SK-N-SH (cell line): ENCODE data around the gene CNGA1.
"Not testable (repeated sequence)": the region's sequence is repeated elsewhere in the genome, so short reads cannot be mapped to it uniquely, and the experiment has no call there.

ENCODE experiments used
- MXI1 ChIP-seq: IDR thresholded peaks from 2 replicates; pipeline ENCODE4 v1.6.1; 2012; ENCODE audit warnings: mild to moderate bottlenecking, low read depth, low read length, improper control_type of control experiment
- POLR2AphosphoS5 ChIP-seq: IDR thresholded peaks from 2 replicates; pipeline ENCODE4 v1.6.1; 2012; ENCODE audit warnings: low read depth, low read length
- SIN3A ChIP-seq: IDR thresholded peaks from 2 replicates; pipeline ENCODE4 v1.6.1; 2012; ENCODE audit warnings: low read depth, mild to moderate bottlenecking, low read length, moderate library complexity, borderline replicate concordance
- TF ChIP-seq, protein P1 (sequence below): fragments of 200-600 bp; sonication (generic); IDR thresholded peaks from 2 replicates; pipeline ENCODE4 v1.6.1; 2017; ENCODE audit warnings: antibody characterized with exemption, mild to moderate bottlenecking, moderate library complexity
- TF ChIP-seq, protein P2 (sequence below): IDR thresholded peaks from 2 replicates; pipeline ENCODE4 v1.6.1; 2012; ENCODE audit warnings: mild to moderate bottlenecking, low read depth, low read length, moderate library complexity
- TF ChIP-seq, protein P3 (sequence below): IDR thresholded peaks from 2 replicates; pipeline ENCODE4; 2012

DNA sequence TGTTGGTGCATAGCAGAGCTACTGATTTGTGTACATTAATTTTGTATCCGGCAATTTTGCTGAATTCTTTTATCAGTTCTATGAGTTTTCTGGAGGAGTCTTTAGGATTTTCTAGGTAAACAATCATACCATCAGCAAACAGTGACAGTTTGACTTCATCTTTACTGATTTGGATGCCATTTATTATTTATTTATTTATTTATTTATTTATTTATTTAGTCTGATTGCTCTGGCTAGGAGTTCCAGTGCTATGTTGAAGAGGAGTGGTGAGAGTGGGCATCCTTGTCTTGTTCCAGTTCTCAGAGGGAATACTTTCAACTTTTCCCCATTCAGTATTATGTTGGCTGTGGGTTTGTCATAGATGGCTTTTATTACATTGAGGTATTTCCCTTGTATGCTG, 24.0 kb downstream of the CNGA1 start:
- TF ChIP-seq POLR2AphosphoS5, MXI1, SIN3A: not testable (repeated sequence)
- TF ChIP-seq, protein P1, sequence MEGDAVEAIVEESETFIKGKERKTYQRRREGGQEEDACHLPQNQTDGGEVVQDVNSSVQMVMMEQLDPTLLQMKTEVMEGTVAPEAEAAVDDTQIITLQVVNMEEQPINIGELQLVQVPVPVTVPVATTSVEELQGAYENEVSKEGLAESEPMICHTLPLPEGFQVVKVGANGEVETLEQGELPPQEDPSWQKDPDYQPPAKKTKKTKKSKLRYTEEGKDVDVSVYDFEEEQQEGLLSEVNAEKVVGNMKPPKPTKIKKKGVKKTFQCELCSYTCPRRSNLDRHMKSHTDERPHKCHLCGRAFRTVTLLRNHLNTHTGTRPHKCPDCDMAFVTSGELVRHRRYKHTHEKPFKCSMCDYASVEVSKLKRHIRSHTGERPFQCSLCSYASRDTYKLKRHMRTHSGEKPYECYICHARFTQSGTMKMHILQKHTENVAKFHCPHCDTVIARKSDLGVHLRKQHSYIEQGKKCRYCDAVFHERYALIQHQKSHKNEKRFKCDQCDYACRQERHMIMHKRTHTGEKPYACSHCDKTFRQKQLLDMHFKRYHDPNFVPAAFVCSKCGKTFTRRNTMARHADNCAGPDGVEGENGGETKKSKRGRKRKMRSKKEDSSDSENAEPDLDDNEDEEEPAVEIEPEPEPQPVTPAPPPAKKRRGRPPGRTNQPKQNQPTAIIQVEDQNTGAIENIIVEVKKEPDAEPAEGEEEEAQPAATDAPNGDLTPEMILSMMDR, result not testable (repeated sequence)
- TF ChIP-seq, protein P2, sequence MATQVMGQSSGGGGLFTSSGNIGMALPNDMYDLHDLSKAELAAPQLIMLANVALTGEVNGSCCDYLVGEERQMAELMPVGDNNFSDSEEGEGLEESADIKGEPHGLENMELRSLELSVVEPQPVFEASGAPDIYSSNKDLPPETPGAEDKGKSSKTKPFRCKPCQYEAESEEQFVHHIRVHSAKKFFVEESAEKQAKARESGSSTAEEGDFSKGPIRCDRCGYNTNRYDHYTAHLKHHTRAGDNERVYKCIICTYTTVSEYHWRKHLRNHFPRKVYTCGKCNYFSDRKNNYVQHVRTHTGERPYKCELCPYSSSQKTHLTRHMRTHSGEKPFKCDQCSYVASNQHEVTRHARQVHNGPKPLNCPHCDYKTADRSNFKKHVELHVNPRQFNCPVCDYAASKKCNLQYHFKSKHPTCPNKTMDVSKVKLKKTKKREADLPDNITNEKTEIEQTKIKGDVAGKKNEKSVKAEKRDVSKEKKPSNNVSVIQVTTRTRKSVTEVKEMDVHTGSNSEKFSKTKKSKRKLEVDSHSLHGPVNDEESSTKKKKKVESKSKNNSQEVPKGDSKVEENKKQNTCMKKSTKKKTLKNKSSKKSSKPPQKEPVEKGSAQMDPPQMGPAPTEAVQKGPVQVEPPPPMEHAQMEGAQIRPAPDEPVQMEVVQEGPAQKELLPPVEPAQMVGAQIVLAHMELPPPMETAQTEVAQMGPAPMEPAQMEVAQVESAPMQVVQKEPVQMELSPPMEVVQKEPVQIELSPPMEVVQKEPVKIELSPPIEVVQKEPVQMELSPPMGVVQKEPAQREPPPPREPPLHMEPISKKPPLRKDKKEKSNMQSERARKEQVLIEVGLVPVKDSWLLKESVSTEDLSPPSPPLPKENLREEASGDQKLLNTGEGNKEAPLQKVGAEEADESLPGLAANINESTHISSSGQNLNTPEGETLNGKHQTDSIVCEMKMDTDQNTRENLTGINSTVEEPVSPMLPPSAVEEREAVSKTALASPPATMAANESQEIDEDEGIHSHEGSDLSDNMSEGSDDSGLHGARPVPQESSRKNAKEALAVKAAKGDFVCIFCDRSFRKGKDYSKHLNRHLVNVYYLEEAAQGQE, result not testable (repeated sequence)
- TF ChIP-seq, protein P3, sequence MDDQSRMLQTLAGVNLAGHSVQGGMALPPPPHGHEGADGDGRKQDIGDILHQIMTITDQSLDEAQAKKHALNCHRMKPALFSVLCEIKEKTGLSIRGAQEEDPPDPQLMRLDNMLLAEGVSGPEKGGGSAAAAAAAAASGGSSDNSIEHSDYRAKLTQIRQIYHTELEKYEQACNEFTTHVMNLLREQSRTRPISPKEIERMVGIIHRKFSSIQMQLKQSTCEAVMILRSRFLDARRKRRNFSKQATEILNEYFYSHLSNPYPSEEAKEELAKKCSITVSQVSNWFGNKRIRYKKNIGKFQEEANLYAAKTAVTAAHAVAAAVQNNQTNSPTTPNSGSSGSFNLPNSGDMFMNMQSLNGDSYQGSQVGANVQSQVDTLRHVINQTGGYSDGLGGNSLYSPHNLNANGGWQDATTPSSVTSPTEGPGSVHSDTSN, result not testable (repeated sequence)
